Common myeloid progenitor, CD34-positive (primary cell): ENCODE results near the gene PKNOX2.

ENCODE experiments used
- CTCF ChIA-PET: fragments of 350-600 bp; sonication (Branson Sonifier 250); formaldehyde crosslinking; loops from one replicate; lab custom pipeline; 2021; ENCODE audit warnings: antibody characterized with exemption; lab: Charles Lee
- POLR2A ChIA-PET: fragments of 350-600 bp; sonication (Branson Sonifier 250); formaldehyde crosslinking; loops from one replicate; lab custom pipeline; 2021; ENCODE audit warnings: antibody characterized with exemption; lab: Charles Lee
- DNase-seq, 3 donors: peaks; one replicate each; pipeline versions ENCODE4 v3.0.0 to v3.0.0-alpha.2; 2013
- H3K27ac ChIP-seq, 2 experiments: 1 replicate in 1 of 2; 2 replicates in 1 of 2; pipeline ENCODE4 v1.7.0; 2013; ENCODE audit warnings: inconsistent platforms in 2 of 2, low read length in 2 of 2, mild to moderate bottlenecking in 2 of 2, low read depth in 1 of 2, moderate library complexity in 1 of 2; ENCODE audit not compliant: severe bottlenecking in 2 of 2, insufficient read depth in 1 of 2, poor library complexity in 1 of 2
- H3K27me3 ChIP-seq, 5 experiments: replicated peaks in 2 of 5; 1 replicate in 3 of 5; 2 replicates in 2 of 5; pipeline versions ENCODE4 v1.6.1 to v1.7.0; 2013; ENCODE audit warnings: low read length in 4 of 5, mild to moderate bottlenecking in 2 of 5, moderate library complexity in 2 of 5, inconsistent platforms in 1 of 5; ENCODE audit not compliant: insufficient read depth in 5 of 5, control insufficient read depth in 4 of 5
- H3K36me3 ChIP-seq, 4 experiments: 1 replicate in 2 of 4; 2 replicates in 2 of 4; pipeline versions ENCODE4 v1.6.1 to v1.7.0; 2013; ENCODE audit warnings: low read length in 3 of 4, control low read depth in 1 of 4, mild to moderate bottlenecking in 1 of 4; ENCODE audit not compliant: control insufficient read depth in 4 of 4, insufficient read depth in 4 of 4
- H3K4me1 ChIP-seq, 4 experiments: 1 replicate in 3 of 4; 2 replicates in 1 of 4; pipeline versions ENCODE4 v1.6.1 to v1.7.1; 2013; ENCODE audit warnings: low read length in 3 of 4, mild to moderate bottlenecking in 3 of 4, control low read depth in 1 of 4, inconsistent platforms in 1 of 4, moderate library complexity in 1 of 4; ENCODE audit not compliant: control insufficient read depth in 4 of 4, insufficient read depth in 4 of 4; ENCODE audit errors: control extremely low read depth in 1 of 4
- H3K4me3 ChIP-seq, 7 experiments: 1 replicate in 4 of 7; 2 replicates in 3 of 7; pipeline versions ENCODE4 v1.5.1 to v1.7.0; 2013; ENCODE audit warnings: mild to moderate bottlenecking in 7 of 7, low read length in 6 of 7, moderate library complexity in 6 of 7, inconsistent platforms in 2 of 7, low read depth in 2 of 7, control low read depth in 1 of 7; ENCODE audit not compliant: insufficient read depth in 4 of 7, control insufficient read depth in 1 of 7; ENCODE audit errors: extremely low read depth in 1 of 7
- H3K9me3 ChIP-seq, 5 experiments: 1 replicate in 4 of 5; 2 replicates in 1 of 5; pipeline versions ENCODE4 v1.6.1 to v1.7.1; 2013; ENCODE audit warnings: low read length in 4 of 5, mild to moderate bottlenecking in 2 of 5, inconsistent platforms in 1 of 5, low read depth in 1 of 5, moderate library complexity in 1 of 5; ENCODE audit not compliant: control insufficient read depth in 4 of 5, insufficient read depth in 2 of 5; ENCODE audit errors: control extremely low read depth in 1 of 5
- WGBS: methylation state at CpG from one replicate; pipeline ENCODE4 v1.1.5; 2013; ENCODE audit not compliant: insufficient coverage; 5-methylcytosine and 5-hydroxymethylcytosine counted together

PKNOX2 gene

GRCh38 chr11:125426818-125427528, 262.4 kb downstream of the PKNOX2 start:
- Histone ChIP-seq H3K27me3 (peaks cover 0 to 18% (median 9%) of the 10 kb centered on the region in 5 experiments), H3K4me1 (no peaks in the 10 kb centered on the region), H3K36me3 (no peaks in the 10 kb centered on the region), H3K27ac (no peak overlapping the region), H3K4me3 (no peak overlapping the region), H3K9me3 (no peaks in the 10 kb centered on the region)
- 90% methylated on average over 9 of the region's 14 CpGs for WGBS
- no peak for DNase-seq
- POLR2A ChIA-PET, result no interaction called here
- CTCF ChIA-PET, result interaction anchor here (1.1 kb wide), 1 partner anchor 13 kb away, joined by 3 read pairs; no protein-coding TSS in a partner anchor

- H3K36me3 ChIP-seq, result no peaks in the 10 kb centered on the region
- no peaks in the 10 kb centered on the region for H3K9me3 ChIP-seq
- 47% methylated on average over 8 of the region's 11 CpGs for WGBS
- H3K4me1 ChIP-seq, result no peaks in the 10 kb centered on the region
- POLR2A ChIA-PET, result no interaction called here
- CTCF ChIA-PET, result interaction anchor here (1.0 to 1.6 kb wide), 5 partner anchors 12 to 574 kb away, joined by 3 to 9 read pairs (median 3); no protein-coding TSS in a partner anchor
- no peak overlapping the region for H3K27ac ChIP-seq
- no peak overlapping the region for H3K4me3 ChIP-seq
- no peak for DNase-seq
- peaks cover 0 to 16% (median 12%) of the 10 kb centered on the region in 5 experiments for H3K27me3 ChIP-seq
Observed at GRCh38 chr11:125428486-125429173, 264.1 kb downstream of the PKNOX2 start.

GRCh38 chr11:125429174-125429707, 264.7 kb downstream of the PKNOX2 start:
- CTCF ChIA-PET, result interaction anchor here (1.0 to 2.2 kb wide), 6 partner anchors 11 to 575 kb away, joined by 3 to 9 read pairs (median 4); no protein-coding TSS in a partner anchor

GRCh38 chr11:125429807-125430678, 265.5 kb downstream of the PKNOX2 start:
- Histone ChIP-seq H3K27me3 (peaks cover 0 to 16% (median 8%) of the 10 kb centered on the region in 5 experiments), H3K9me3 (no peaks in the 10 kb centered on the region), H3K4me3 (no peak overlapping the region), H3K4me1 (no peaks in the 10 kb centered on the region), H3K27ac (no peak overlapping the region), H3K36me3 (no peaks in the 10 kb centered on the region)
- no peak for DNase-seq
- 97% methylated on average over 16 of the region's 18 CpGs for WGBS
- POLR2A ChIA-PET, result no interaction called here
- CTCF ChIA-PET, result interaction anchor here (0.8 to 2.2 kb wide), 13 partner anchors 10 to 576 kb away, joined by 3 to 9 read pairs (median 3); no protein-coding TSS in a partner anchor

More at GRCh38 chr11:125429174-125429707, 264.7 kb downstream of the PKNOX2 start:
- H3K4me3 ChIP-seq, result no peak overlapping the region
- DNase-seq, result peak; percentile 49 to 67 (median 63)
- POLR2A ChIA-PET, result no interaction called here
- H3K36me3 ChIP-seq, result no peaks in the 10 kb centered on the region
- H3K4me1 ChIP-seq, result no peaks in the 10 kb centered on the region
- WGBS, result 52% methylated on average over 3 of the region's 6 CpGs
- no peak overlapping the region for H3K27ac ChIP-seq
- H3K9me3 ChIP-seq, result no peaks in the 10 kb centered on the region
- peaks cover 0 to 18% (median 12%) of the 10 kb centered on the region in 5 experiments for H3K27me3 ChIP-seq

- Histone ChIP-seq H3K4me3 (no peak overlapping the region), H3K36me3 (no peaks in the 10 kb centered on the region), H3K4me1 (no peaks in the 10 kb centered on the region), H3K27ac (no peak overlapping the region), H3K27me3 (peaks cover 0 to 19% (median 5%) of the 10 kb centered on the region in 5 experiments), H3K9me3 (no peaks in the 10 kb centered on the region)
- ChIA-PET POLR2A (no interaction called here), CTCF (interaction anchor here (0.7 to 2.2 kb wide), 11 partner anchors 8 to 340 kb away, joined by 3 to 9 read pairs (median 4); no protein-coding TSS in a partner anchor)
- no peak for DNase-seq
- 93% methylated on average over 7 of the region's 8 CpGs for WGBS
Observed at GRCh38 chr11:125431009-125431408, 266.5 kb downstream of the PKNOX2 start.

DNA sequence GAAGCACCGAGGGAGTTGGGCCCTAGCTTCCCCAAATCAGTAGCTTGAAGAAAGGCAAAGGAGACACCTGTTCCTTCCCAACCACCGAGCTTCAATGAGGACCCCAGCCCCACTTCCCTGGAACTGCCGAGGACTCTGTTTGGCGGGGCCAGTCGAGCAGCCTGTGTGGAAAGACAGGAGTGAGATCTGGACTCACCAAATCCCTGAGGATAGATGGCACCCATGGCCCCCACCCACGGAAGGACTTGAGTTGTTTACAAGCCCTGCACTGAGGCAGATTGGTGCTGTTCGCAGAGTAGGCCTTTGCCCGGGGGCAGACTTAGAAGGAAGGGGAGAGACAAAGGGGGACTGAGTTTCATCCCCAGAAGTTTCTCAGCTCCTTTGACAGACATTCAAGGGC, 266.9 kb downstream of the PKNOX2 start:
- Histone ChIP-seq H3K27ac (no peak overlapping the region), H3K9me3 (no peaks in the 10 kb centered on the region), H3K27me3 (peaks cover 0 to 19% (median 5%) of the 10 kb centered on the region in 5 experiments), H3K36me3 (no peaks in the 10 kb centered on the region), H3K4me3 (no peak overlapping the region), H3K4me1 (no peaks in the 10 kb centered on the region)
- ChIA-PET POLR2A (no interaction called here), CTCF (interaction anchor here (0.7 to 2.4 kb wide), 8 partner anchors 9 to 67 kb away, joined by 3 to 10 read pairs (median 4); no protein-coding TSS in a partner anchor)
- 92% methylated on average over 7 of the region's 8 CpGs for WGBS
- no peak for DNase-seq
